GM12874 (cell line): Measurements from ENCODE around the gene TRIM67.

Source experiments
- CTCF ChIP-seq: IDR thresholded peaks from 2 replicates; pipeline ENCODE4 v1.5.1; 2011; ENCODE audit warnings: low read depth, mild to moderate bottlenecking, control low read depth, low read length, moderate library complexity; ENCODE audit not compliant: insufficient read depth

The TRIM67 gene

DNA sequence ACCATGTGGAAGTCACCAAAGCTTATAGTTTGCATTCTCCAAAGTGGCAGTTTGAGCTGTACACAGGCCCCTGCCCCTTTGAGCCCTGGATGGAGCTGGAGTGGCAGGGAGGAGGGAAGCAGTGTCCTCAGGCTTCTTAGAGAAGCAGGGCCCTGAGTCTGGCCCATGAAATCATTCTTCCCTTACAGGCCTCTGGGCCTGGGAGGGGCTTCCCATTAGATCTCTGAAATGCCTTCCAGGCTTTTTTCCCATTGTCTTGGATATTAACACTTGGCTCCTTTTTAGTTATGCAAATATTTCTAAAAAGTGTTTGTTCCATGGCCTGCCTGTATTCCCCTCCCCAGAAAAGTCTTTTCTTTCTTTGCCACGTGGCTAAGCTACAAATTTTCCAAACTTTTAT, 10.0 kb upstream of the TRIM67 start:
- no peak for TF ChIP-seq CTCF

- TF ChIP-seq CTCF, result no peak
Measured at GRCh38 chr1:231153726-231154125, 8.1 kb upstream of the TRIM67 start.

- TF ChIP-seq CTCF, result no peak
Measured at GRCh38 chr1:231155808-231156207, 6.0 kb upstream of the TRIM67 start.

GRCh38 chr1:231157311-231157710, 4.5 kb upstream of the TRIM67 start:
- TF ChIP-seq CTCF, result no peak

DNA sequence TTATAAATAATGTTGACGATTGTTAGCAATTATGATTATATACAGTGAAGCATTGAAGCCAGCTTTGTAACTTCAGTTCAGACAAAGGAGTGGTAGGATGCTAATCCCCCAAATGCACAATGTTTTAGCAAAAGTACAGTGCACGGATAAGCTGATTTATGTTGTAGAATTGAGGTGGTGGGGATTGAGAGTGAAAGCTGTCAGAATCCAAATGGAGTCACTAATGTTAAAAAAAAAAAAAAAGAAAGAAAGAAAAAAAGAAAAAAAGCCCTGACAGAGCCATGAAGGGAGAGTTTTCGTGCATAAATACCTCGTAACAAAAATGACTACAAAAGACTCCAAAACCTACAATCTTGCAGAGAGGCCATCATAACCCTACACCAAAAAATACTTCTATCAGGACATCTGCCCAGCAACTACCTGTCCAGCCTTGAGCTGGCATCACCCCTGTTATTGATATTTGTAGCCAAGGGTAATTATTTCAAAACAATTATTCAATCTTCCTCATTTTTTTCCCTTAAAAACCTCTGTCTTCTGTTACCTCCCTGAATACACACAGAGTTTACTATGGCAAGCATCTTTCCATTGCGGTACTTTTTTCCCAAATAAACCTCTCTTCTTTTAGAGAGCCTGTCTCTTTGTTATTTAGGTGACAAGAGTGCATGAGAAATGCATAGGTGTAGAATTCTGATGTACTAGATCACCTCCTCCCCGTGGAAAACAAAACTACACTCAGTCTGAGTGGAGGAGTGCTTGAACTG, 2.5 kb upstream of the TRIM67 start:
- no peak for TF ChIP-seq CTCF

GRCh38 chr1:231159963-231160761, 1.7 kb upstream of the TRIM67 start:
- TF ChIP-seq CTCF, result no peak

DNA sequence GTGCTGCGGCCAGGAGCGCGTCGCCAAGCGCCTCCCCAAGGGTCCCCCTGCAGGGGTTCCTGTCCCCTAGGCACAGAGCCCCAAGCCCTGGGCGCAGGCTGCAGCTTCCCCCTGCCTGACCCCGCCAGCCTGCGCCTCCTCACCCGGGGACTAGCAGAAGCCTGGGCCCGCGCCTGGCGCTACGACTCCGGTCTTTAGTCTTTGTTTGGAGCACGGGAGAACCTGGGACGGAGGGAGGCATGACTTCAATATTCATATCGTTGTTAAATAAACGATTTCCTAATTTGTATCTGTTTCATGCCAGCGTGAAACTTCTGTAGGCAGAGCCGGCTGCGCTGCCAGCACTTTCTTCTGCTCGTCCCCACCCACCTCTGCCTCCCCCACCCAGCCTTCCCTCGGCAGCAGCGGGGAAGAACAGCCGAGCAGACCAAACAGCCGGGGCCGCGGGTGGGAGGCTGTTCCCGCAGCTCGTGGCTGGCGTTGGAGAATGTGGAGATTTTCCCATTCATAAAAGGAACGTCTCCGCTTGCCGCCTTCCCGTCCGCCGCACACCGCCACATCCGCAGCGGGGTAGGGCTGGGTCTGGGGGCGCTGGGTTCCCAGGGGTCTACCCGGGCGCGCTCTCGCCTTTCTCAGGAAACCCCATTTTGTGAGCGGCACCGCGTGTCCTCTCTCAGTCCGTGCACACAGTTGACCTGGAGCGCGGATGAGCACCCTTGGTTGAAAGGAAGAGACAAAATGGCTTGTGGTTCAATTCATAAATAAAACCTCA, 777 bp upstream of the TRIM67 start:
- TF ChIP-seq CTCF, result no peak
